ENCODE measurements around the gene SRSF10.

- TF ChIP-seq POLR2A (IDR thresholded peaks at IDR 0.05; ENCODE audit: low read depth, low read length) (no peak), POLR2AphosphoS5 (IDR thresholded peaks at IDR 0.05; ENCODE audit: low read depth, low read length) (no peak), TAF1 (IDR thresholded peaks at IDR 0.05; ENCODE audit: low read depth, low read length) (no peak), POU2F2 (IDR thresholded peaks at IDR 0.05; ENCODE audit: low read depth, low read length) (no peak)
Measured at GRCh38 chr1:23915466-23915865, 64.7 kb downstream of the SRSF10 start.

All from GM12891 (cell line).